Mesodermal cell (in vitro differentiated cells): ENCODE measurements around the gene MRGPRG.

Source experiments
- H3K27ac ChIP-seq: 2 replicates; pipeline ENCODE4 v1.7.0; 2013; ENCODE audit warnings: mild to moderate bottlenecking, low read depth, low read length, moderate library complexity; ENCODE audit not compliant: severe bottlenecking
- H3K36me3 ChIP-seq: 2 replicates; pipeline ENCODE4 v1.7.1; 2013; ENCODE audit warnings: mild to moderate bottlenecking, low read length, moderate library complexity; ENCODE audit not compliant: control insufficient read depth, insufficient read depth
- H3K4me1 ChIP-seq: one replicate; pipeline ENCODE4 v1.7.1; 2013; ENCODE audit warnings: mild to moderate bottlenecking, low read length; ENCODE audit not compliant: insufficient read depth, control insufficient read depth, poor library complexity, severe bottlenecking
- H3K4me3 ChIP-seq: 2 replicates; pipeline ENCODE4 v1.7.0; 2013; ENCODE audit warnings: low read length, control low read depth, mild to moderate bottlenecking; ENCODE audit not compliant: insufficient read depth, poor library complexity, severe bottlenecking; ENCODE audit errors: extremely low read depth
- H3K9me3 ChIP-seq: 2 replicates; pipeline ENCODE4 v1.7.1; 2013; ENCODE audit warnings: mild to moderate bottlenecking, low read length, moderate library complexity; ENCODE audit not compliant: control insufficient read depth
- WGBS, 2 experiments: methylation state at CpG; one replicate each; pipeline ENCODE4 v1.1.5; 2013; ENCODE audit warnings: missing lambda C conversion rate in 2 of 2; ENCODE audit not compliant: insufficient coverage in 2 of 2; 5-methylcytosine and 5-hydroxymethylcytosine counted together

Gene MRGPRG

GRCh38 chr11:3231851-3232744 lies 13.5 kb upstream of the MRGPRG start, which contains the start of gene MRGPRE:
MRGPRE (minus strand) TSS chr11:3232417; CDS start chr11:3228799, 3,618 bp downstream.
- 86 to 88% methylated on average over 38 to 39 of the region's 39 CpGs for WGBS, 2 experiments
- Histone ChIP-seq H3K9me3 (no peaks in the 10 kb centered on the region), H3K36me3 (no peaks in the 10 kb centered on the region), H3K4me3 (no peak within 1 kb of the TSS), H3K27ac (no peak within 1 kb of the TSS), H3K4me1 (no peaks in the 10 kb centered on the region)

GRCh38 chr11:3231550-3231850 lies 12.9 kb upstream of the MRGPRG start:
- Histone ChIP-seq H3K4me3 (no peak overlapping the region), H3K4me1 (no peaks in the 10 kb centered on the region), H3K27ac (no peak overlapping the region), H3K36me3 (no peaks in the 10 kb centered on the region), H3K9me3 (no peaks in the 10 kb centered on the region)
- 70 to 75% methylated on average over 3 to 6 of the region's 6 CpGs for WGBS, 2 experiments

- H3K4me3 ChIP-seq, result no peak overlapping the region
- 88% methylated on average over 3 to 10 of the region's 12 CpGs for WGBS, 2 experiments
Measured at GRCh38 chr11:3230636-3231549, 12.3 kb upstream of the MRGPRG start.

GRCh38 chr11:3229673-3230630 lies 11.3 kb upstream of the MRGPRG start:
- no peaks in the 10 kb centered on the region for H3K9me3 ChIP-seq
- no peak overlapping the region for H3K27ac ChIP-seq
- H3K4me3 ChIP-seq, result no peak overlapping the region
- no peaks in the 10 kb centered on the region for H3K36me3 ChIP-seq
- no peaks in the 10 kb centered on the region for H3K4me1 ChIP-seq
- WGBS, 2 experiments, result 87 to 88% methylated on average over 12 to 17 of the region's 21 CpGs

More at GRCh38 chr11:3230636-3231549, 12.3 kb upstream of the MRGPRG start:
- Histone ChIP-seq H3K36me3 (no peaks in the 10 kb centered on the region), H3K27ac (no peak overlapping the region), H3K4me1 (no peaks in the 10 kb centered on the region), H3K9me3 (no peaks in the 10 kb centered on the region)

- 94% methylated on average over 22 to 23 of the region's 23 CpGs for WGBS, 2 experiments
- no peak overlapping the region for H3K4me3 ChIP-seq
- no peaks in the 10 kb centered on the region for H3K36me3 ChIP-seq
- H3K4me1 ChIP-seq, result peaks cover 5% of the 10 kb centered on the region
- H3K27ac ChIP-seq, result no peak overlapping the region
- no peaks in the 10 kb centered on the region for H3K9me3 ChIP-seq
Measured at GRCh38 chr11:3228445-3228829, 9.8 kb upstream of the MRGPRG start.

GRCh38 chr11:3227568-3228444 lies 9.2 kb upstream of the MRGPRG start:
- Histone ChIP-seq H3K36me3 (no peaks in the 10 kb centered on the region), H3K27ac (no peak overlapping the region), H3K9me3 (no peaks in the 10 kb centered on the region), H3K4me1 (peaks cover 5% of the 10 kb centered on the region), H3K4me3 (no peak overlapping the region)
- WGBS, 2 experiments, result 90 to 94% methylated on average over 31 to 45 of the region's 46 CpGs

GRCh38 chr11:3226846-3227567 lies 8.4 kb upstream of the MRGPRG start:
- H3K36me3 ChIP-seq, result no peaks in the 10 kb centered on the region
- H3K9me3 ChIP-seq, result no peaks in the 10 kb centered on the region
- WGBS, 2 experiments, result 85 to 89% methylated on average over 14 to 17 of the region's 18 CpGs
- no peak overlapping the region for H3K27ac ChIP-seq
- no peak overlapping the region for H3K4me3 ChIP-seq
- H3K4me1 ChIP-seq, result peaks cover 5% of the 10 kb centered on the region

GRCh38 chr11:3225826-3226750 lies 7.5 kb upstream of the MRGPRG start:
- Histone ChIP-seq H3K4me3 (no peak overlapping the region), H3K4me1 (peaks cover 5% of the 10 kb centered on the region), H3K27ac (no peak overlapping the region), H3K9me3 (no peaks in the 10 kb centered on the region), H3K36me3 (no peaks in the 10 kb centered on the region)
- 94 to 96% methylated on average over 18 to 19 of the region's 21 CpGs for WGBS, 2 experiments
